Stimulated activated CD8-positive, alpha-beta memory T cell treated with anti-CD3 and anti-CD28 coated beads, Interleukin-12 subunit alpha, Interleukin-12 subunit beta, amount 100 ng/mL, for 24 hours (primary cell): ENCODE data around the gene ADRA1B.

Source experiments
- DNase-seq: peaks from one replicate; pipeline ENCODE4 v3.0.0-alpha.2; 2020; ENCODE audit errors: extremely low read depth

The ADRA1B gene

GRCh38 chr5:160018945-160019625 lies 102.8 kb downstream of the ADRA1B start:
- DNase-seq: no peak

DNA sequence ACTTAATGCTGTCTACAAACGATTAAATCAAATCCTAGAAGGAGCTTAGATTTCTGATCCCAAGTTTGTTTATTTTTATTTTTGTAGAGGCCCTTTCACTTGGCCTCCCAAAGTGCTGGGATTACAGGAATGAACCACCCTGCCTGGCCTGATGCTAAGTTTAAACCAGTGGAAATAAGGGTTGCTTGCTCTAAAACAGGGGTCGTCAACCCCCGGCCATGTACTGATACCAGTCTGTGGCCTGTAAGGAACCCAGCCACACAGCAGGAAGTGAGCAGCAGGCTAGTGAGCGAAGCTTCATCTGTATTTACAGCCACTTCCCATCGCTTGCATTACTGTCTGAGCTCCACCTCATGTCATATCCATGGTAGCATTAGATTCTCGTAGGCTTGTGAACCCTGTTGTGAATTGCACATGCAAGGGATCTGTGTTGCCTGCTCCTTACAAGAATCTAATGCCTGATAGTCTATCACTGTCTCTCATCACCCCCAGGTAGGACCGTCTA lies 104.0 kb downstream of the ADRA1B start:
- DNase-seq: no peak

DNA sequence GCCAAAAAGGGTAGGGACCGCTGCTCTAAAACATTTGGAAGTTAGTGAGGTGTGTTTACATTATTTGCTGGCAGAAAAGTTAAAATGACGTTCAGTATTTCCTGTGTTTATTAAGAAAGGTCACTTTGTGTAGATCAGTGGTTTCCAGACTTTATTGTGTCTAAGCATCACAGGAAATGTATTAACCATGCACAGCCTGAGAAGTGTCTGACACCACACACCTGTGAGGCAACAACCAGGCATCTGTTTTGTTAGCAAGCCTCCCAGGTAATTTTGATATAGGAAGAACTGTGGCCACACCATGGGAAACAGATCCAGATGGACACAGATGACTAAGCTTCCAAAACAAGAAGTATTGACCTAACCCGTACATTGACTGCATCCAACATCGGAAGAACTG lies 104.7 kb downstream of the ADRA1B start:
- DNase-seq: no peak

DNA sequence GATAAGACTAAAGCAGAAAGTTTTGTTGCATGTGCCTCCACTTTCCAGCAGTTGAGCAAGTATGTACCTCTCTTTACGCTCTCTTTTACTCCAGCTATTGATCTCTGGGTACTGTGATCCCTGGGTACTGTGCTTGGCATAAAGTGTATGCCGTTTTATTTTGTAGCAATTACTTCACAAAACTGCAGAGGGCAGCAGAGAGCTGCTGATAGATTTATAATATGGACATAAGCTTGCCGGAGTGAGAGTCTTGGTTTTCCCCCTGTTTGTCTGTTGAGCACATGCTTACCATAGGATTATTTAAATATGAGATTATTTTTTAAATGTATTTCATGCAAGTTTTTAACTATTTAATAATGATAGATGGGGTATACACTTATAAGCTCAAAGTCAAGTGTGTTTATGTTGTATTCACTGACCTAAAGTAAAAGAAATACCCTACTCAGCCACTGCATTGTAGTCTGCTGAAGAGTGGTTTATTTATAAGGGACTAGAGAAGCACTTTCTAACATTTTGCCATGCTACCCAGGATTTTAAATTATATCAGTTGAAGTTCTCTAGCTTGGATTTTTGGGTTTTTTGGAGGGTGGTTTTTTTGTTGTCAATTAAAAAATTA lies 105.7 kb downstream of the ADRA1B start:
- DNase-seq: no peak
